Lung (tissue), 12 donors: ENCODE data around the gene DDX46. TPM values are rescaled to one million over a fixed set of nuclear protein-coding genes. Genes with fewer than 3 reads are reported as not detected.

Source experiments
- ATAC-seq: fragments of 200-7000 bp; cut with Tn5 transposase; one replicate; pipeline ENCODE4 v1.9.1; 2020; ENCODE audit warnings: moderate number of reproducible peaks; ENCODE audit not compliant: insufficient read depth, low FRiP score
- DNase-seq, 3 donors: peaks; one replicate each; pipeline ENCODE4 v3.0.0-alpha.2; 2013 to 2017
- H3K27ac ChIP-seq, 2 donors: one replicate each; pipeline ENCODE4 v1.5.1; 2013; ENCODE audit warnings: mild to moderate bottlenecking in 2 of 2, moderate library complexity in 2 of 2, control low read depth in 1 of 2, inconsistent platforms in 1 of 2, low read depth in 1 of 2, low read length in 1 of 2
- H3K27me3 ChIP-seq, 3 donors: one replicate each; pipeline ENCODE4 v1.5.1; 2013; ENCODE audit warnings: low read length in 2 of 3; ENCODE audit not compliant: control insufficient read depth in 3 of 3, insufficient read depth in 3 of 3
- H3K36me3 ChIP-seq, 4 donors: one replicate each; pipeline ENCODE4 v1.5.1; 2013; ENCODE audit warnings: low read length in 4 of 4, mild to moderate bottlenecking in 1 of 4, moderate library complexity in 1 of 4; ENCODE audit not compliant: control insufficient read depth in 4 of 4, insufficient read depth in 4 of 4
- H3K4me1 ChIP-seq, 5 donors: one replicate each; pipeline ENCODE4 v1.5.1; 2013; ENCODE audit warnings: low read length in 5 of 5, mild to moderate bottlenecking in 2 of 5, moderate library complexity in 1 of 5; ENCODE audit not compliant: control insufficient read depth in 5 of 5, insufficient read depth in 5 of 5
- H3K4me3 ChIP-seq: one replicate; pipeline ENCODE4 v1.5.1; 2013; ENCODE audit warnings: mild to moderate bottlenecking, control low read depth, moderate library complexity
- H3K9ac ChIP-seq, 2 donors: one replicate each; pipeline ENCODE4 v1.5.1; 2013; ENCODE audit warnings: low read length in 2 of 2, control low read depth in 1 of 2; ENCODE audit not compliant: insufficient read depth in 1 of 2
- H3K9me3 ChIP-seq, 4 donors: one replicate each; pipeline ENCODE4 v1.5.1; 2013; ENCODE audit warnings: low read length in 3 of 4, mild to moderate bottlenecking in 1 of 4, moderate library complexity in 1 of 4; ENCODE audit not compliant: control insufficient read depth in 4 of 4, insufficient read depth in 3 of 4
- CTCF ChIP-seq: IDR thresholded peaks from 2 replicates; pipeline ENCODE4 v1.5.1; 2012; ENCODE audit warnings: mild to moderate bottlenecking; ENCODE audit errors: control extremely low read depth, extremely low read depth
- WGBS, 2 donors: extraction: QIAGEN DNeasy Blood & Tissue Kit; methylation state at CpG; one replicate each; pipeline ENCODE4 v1.1.7; 2013; 5-methylcytosine and 5-hydroxymethylcytosine counted together
- polyA plus RNA-seq, 2 donors: library from polyadenylated mRNA; stranded (reverse); fragments of 200-250 nt; gene quantifications; one replicate each; pipeline ENCODE4 v1.2.1, GENCODE V29; 2013
- total RNA-seq, 2 donors: library from RNA; depleted of rRNA in 1 of 2; stranded (reverse); fragments of >200 nt in 1 of 2; gene quantifications; one replicate each; pipeline ENCODE4 v1.2.1, GENCODE V29; 2014 to 2021
- donor health status: control.
- donor health status: control.
- donor health status: Bipolar disorder and iron deficiency.
- donor health status: healthy.
- donor health status: DM: yes; HTN: yes; CAD: no.

The DDX46 gene
- total and polyA plus RNA-seq, 4 donors = 21.8 to 73.8 (median 31.5) TPM

GRCh38 chr5:134794082-134794481, 35.5 kb downstream of the DDX46 start:
- no peak for TF ChIP-seq CTCF
- peaks cover 17 to 49% (median 32%) of the 10 kb centered on the region in 4 donors for H3K36me3 ChIP-seq

GRCh38 chr5:134794819-134795218, 36.2 kb downstream of the DDX46 start:
- Histone ChIP-seq H3K4me1 (no peaks in the 10 kb centered on the region), H3K27me3 (no peaks in the 10 kb centered on the region), H3K27ac (no peak overlapping the region), H3K9me3 (no peaks in the 10 kb centered on the region), H3K9ac (no peak overlapping the region), H3K4me3 (no peak overlapping the region), H3K36me3 (peaks cover 19 to 51% (median 34%) of the 10 kb centered on the region in 4 donors)
- 96% methylated on average over 8 of the region's 8 CpGs for WGBS, 2 donors
- DNase-seq = no peak
- TF ChIP-seq CTCF = no peak
- no peak for ATAC-seq

More at GRCh38 chr5:134794082-134794481, 35.5 kb downstream of the DDX46 start:
- Histone ChIP-seq H3K4me1 (no peaks in the 10 kb centered on the region), H3K4me3 (no peak overlapping the region), H3K27ac (no peak overlapping the region), H3K9me3 (no peaks in the 10 kb centered on the region), H3K27me3 (no peaks in the 10 kb centered on the region), H3K9ac (no peak overlapping the region)
- ATAC-seq (no peak), DNase-seq (no peak)
- WGBS, 2 donors = 94 to 95% methylated on average over 2 of the region's 2 CpGs

GRCh38 chr5:134798468-134798867, 39.9 kb downstream of the DDX46 start:
- no peak overlapping the region for H3K4me3 ChIP-seq
- H3K27me3 ChIP-seq = no peaks in the 10 kb centered on the region
- DNase-seq (no peak), ATAC-seq (no peak)
- no peaks in the 10 kb centered on the region for H3K4me1 ChIP-seq
- WGBS, 2 donors = 91 to 93% methylated on average over 5 of the region's 5 CpGs
- no peak overlapping the region for H3K9ac ChIP-seq
- TF ChIP-seq CTCF = no peak
- H3K27ac ChIP-seq = no peak overlapping the region
- no peaks in the 10 kb centered on the region for H3K9me3 ChIP-seq
- peaks cover 17 to 42% (median 25%) of the 10 kb centered on the region in 4 donors for H3K36me3 ChIP-seq

- 90 to 93% methylated on average over 4 of the region's 4 CpGs for WGBS, 2 donors
- ATAC-seq (no peak), DNase-seq (no peak)
- H3K36me3 ChIP-seq = peaks cover 0 to 28% (median 12%) of the 10 kb centered on the region in 4 donors
- no peaks in the 10 kb centered on the region for H3K27me3 ChIP-seq
- H3K4me1 ChIP-seq = no peaks in the 10 kb centered on the region
- TF ChIP-seq CTCF = no peak
- no peak overlapping the region for H3K27ac ChIP-seq
- H3K9me3 ChIP-seq = no peaks in the 10 kb centered on the region
- H3K4me3 ChIP-seq = no peak overlapping the region
- no peak overlapping the region for H3K9ac ChIP-seq
Measured at GRCh38 chr5:134803821-134804220, 45.2 kb downstream of the DDX46 start.
